Uterus (tissue), 4 donors: ENCODE measurements around the gene OR2T10. TPM values are rescaled to one million over a fixed set of nuclear protein-coding genes. Genes with fewer than 3 reads are reported as not detected.
"Not testable (repeated sequence)": the region's sequence is repeated elsewhere in the genome, so short reads cannot be mapped to it uniquely, and the experiment has no call there.

Experiments
- DNase-seq, 2 donors: peaks; one replicate each; pipeline ENCODE4 v3.0.0-alpha.2; 2019 to 2020
- H3K27ac ChIP-seq, 2 donors: fragments of 200-600 bp; sonication (generic); 1 replicate in 1 of 2; 2 replicates in 1 of 2; pipeline ENCODE4 v1.5.1; 2016 to 2018
- H3K27me3 ChIP-seq, 2 donors: fragments of 200-600 bp; sonication (generic); one replicate each; pipeline ENCODE4 v1.5.1; 2018 to 2019; ENCODE audit warnings: control low read depth in 1 of 2
- H3K36me3 ChIP-seq, 2 donors: fragments of 200-600 bp; sonication (generic); one replicate each; pipeline ENCODE4 v1.5.1; 2019; ENCODE audit warnings: control low read depth in 1 of 2
- H3K4me1 ChIP-seq, 2 donors: fragments of 200-600 bp; sonication (generic); one replicate each; pipeline ENCODE4 v1.5.1; 2018 to 2019; ENCODE audit warnings: control low read depth in 1 of 2
- H3K4me3 ChIP-seq, 2 donors: fragments of 200-600 bp; sonication (generic); 1 replicate in 1 of 2; 2 replicates in 1 of 2; pipeline ENCODE4 v1.5.1; 2018 to 2019; ENCODE audit warnings: mild to moderate bottlenecking in 1 of 2
- H3K9me3 ChIP-seq, 2 donors: fragments of 200-600 bp; sonication (generic); one replicate each; pipeline ENCODE4 v1.5.1; 2019; ENCODE audit warnings: control low read depth in 1 of 2
- intact Hi-C: fragments of 100-400 bp; cut with DNase I; formaldehyde crosslinking; loops from one replicate; pipeline ENCODE4 v1.15.1; 2023; ENCODE audit warnings: low total_unique reads
- small RNA-seq: library from RNA; depleted of rRNA; stranded (forward); fragments of <200 nt; gene quantifications from one replicate; pipeline ENCODE3, GENCODE V24; 2016
- total RNA-seq, 4 donors: library from RNA; depleted of rRNA in 3 of 4; stranded (reverse); fragments of >200 nt in 3 of 4; gene quantifications; one replicate each; pipeline versions ENCODE4 v1.1.0 to v1.2.4, GENCODE V29; 2014 to 2023
- donor health status: DM: yes; HTN: yes; CAD: no.

Gene OR2T10
- total RNA-seq, 4 donors from 2014 or later = not detected

DNA sequence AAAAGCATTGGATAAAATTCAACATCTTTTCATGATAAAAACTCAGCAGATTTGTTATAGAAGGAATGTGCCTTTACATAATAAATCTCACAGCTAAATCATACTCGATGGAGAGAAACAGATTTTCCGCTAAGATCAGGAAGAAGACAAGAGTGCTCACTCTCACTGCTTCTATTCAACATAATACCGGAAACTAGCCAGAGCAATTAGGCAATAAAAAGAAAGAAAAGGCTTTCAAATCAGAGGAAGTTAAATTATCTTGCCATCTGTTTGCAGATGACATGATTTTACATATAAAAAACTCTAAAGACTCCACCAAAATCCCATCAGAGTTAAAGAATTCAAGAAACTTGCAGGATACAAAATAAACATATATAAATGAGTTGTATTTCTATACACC is 26.7 kb downstream of the OR2T10 start:
- H3K4me1 ChIP-seq, H3K9me3 ChIP-seq, H3K4me3 ChIP-seq, H3K27me3 ChIP-seq, intact Hi-C loops, H3K27ac ChIP-seq, H3K36me3 ChIP-seq, DNase-seq: not testable (repeated sequence)

DNA sequence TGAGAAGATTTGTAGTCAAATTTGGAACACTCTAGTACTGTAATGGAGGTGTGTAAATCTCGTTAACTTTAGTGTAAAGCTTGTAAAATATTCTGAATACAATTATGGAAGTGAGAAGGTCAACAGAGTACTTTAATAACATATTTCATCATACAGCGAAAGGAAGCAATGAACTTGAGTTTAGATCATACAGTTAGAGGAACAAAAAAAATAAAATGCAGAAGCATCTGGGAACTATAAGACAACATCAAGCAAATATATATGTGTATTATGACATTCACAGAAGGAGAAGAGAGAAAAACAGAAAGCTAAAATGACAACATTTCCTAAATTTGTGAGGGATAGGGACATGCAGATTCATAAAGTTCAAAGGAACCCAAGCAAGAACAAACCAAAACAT is 28.5 kb downstream of the OR2T10 start:
- DNase-seq, intact Hi-C loops: not testable (repeated sequence)

DNA sequence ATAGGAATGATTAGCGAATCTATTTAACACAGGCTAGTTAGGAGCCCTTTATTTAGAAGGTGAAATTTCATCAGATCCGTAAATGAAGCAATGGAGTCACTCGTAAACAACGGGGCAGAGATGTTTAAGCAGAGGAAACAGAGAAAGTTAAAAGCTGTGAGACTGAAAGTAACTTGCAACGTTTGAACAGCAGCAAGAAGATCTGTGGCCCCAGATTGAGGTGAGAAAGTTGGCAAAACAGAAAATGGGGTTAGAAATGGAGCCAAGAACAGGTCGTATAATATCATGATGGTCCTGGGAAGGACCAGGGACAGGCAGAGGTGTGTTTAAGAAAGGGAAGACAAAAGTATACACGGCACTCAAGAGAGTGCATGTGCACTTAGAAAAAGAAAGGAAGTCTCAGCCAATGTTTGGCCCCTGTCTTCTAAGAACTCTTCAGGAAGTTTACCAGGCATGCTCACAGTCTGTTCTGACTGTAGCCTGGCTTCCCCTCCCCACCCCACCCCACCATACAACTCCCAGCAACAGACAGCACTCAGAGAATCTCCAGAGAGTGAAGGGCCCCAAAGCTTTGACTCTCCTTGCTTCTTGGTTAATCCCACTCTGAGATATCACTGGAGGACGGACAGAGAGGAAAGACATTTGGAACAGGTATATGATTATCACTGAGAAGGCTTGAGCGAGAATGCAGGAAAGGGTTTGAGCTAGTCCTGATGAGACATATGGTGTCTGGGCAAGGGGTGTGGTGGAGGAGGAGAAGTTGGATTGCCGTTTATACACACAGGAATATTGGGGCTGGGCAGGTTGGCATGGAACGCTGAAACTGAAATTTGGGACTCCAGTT is 31.7 kb downstream of the OR2T10 start:
- DNase-seq, H3K36me3 ChIP-seq, H3K9me3 ChIP-seq, H3K27ac ChIP-seq, intact Hi-C loops, H3K4me1 ChIP-seq, H3K27me3 ChIP-seq, H3K4me3 ChIP-seq: not testable (repeated sequence)

More for the DNA sequence above, 28.5 kb downstream of the OR2T10 start:
- H3K9me3 ChIP-seq, H3K27ac ChIP-seq, H3K4me3 ChIP-seq, H3K4me1 ChIP-seq, H3K36me3 ChIP-seq, H3K27me3 ChIP-seq: not testable (repeated sequence)

DNA sequence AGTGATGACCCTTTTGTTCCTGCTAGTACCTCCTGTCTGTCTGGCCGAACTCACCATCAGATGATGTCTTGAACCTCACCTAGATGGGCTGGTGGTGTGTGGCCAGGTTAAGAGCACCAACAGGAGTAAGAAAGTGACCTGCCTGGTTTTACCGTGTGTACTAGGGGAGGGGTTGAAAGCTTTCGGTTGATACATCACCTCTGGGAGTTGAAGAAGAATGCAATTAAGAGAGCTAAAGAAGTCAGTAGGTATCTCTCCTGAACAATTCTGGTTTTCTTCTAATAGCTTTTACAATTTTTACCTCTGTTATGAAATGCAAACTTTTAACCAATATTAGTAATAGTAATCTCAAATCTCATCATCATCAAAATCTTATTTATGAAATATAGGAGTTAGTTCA is 34.8 kb downstream of the OR2T10 start, which contains the start of gene OR2T29:
Gene OR2T29 (minus strand): TSS at position 101 of the 400 bp plus-strand sequence. CDS start 3,281 bp downstream, outside the sequence.
- H3K4me1 ChIP-seq, H3K36me3 ChIP-seq, DNase-seq, H3K9me3 ChIP-seq, intact Hi-C loops, H3K4me3 ChIP-seq, H3K27me3 ChIP-seq, H3K27ac ChIP-seq: not testable (repeated sequence)

DNA sequence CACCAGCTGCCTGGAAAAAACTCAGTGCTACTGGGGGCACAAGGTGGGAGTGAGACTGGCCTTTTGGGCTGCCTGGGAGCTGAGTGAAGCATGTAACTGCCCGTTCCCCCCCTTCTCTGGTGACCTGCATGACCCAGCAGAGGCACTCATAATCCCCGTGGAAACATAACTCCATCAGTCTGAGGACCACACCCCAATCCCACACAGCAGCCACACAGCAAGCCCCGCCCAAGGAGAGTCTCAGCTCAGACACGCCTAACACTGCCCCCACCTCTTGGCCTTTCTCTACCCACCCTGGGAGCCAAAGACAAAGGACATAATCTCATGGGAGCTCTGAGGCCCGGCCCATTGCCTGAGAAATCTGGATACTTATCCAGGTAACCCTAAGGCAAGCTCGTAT is 46.5 kb downstream of the OR2T10 start:
- H3K4me3 ChIP-seq, H3K27ac ChIP-seq, H3K4me1 ChIP-seq, H3K9me3 ChIP-seq, H3K27me3 ChIP-seq, intact Hi-C loops, DNase-seq, H3K36me3 ChIP-seq: not testable (repeated sequence)

DNA sequence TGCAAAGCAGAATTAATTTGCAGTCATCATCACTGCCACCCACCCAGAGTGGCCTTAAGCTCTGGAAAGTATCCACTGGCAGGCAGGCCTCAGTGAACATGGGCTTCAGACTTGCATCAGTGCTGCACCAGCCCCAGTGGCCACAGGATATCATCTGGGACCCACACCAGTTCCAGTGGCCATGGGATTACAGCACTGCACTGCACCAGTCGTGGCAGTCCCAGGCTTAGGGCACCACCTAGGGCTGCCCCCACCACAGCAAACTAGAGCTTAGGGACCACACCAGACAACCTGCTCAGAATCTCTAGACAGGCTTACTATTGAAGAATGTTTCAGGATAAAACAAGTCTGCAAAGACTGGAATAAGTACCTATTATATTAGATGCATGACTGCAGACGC is 50.1 kb downstream of the OR2T10 start:
- DNase-seq, H3K36me3 ChIP-seq, H3K4me1 ChIP-seq, H3K27me3 ChIP-seq, H3K4me3 ChIP-seq, intact Hi-C loops, H3K9me3 ChIP-seq, H3K27ac ChIP-seq: not testable (repeated sequence)

Small RNA genes within 50 kb of the gene (small RNA-seq; reads per million reads assigned to genes)
- gene RF00019 = not detected

Other genes with a start within 250 kb of the OR2T10 start
- gene OR14C36, start 248.9 kb downstream of the OR2T10 start, total RNA-seq = not detected
- gene OR2T4, start 236.0 kb downstream of the OR2T10 start, total RNA-seq = not detected
- not detected for gene OR2T6, start 222.0 kb downstream of the OR2T10 start, total RNA-seq
- not detected for gene OR2T1, start 194.7 kb downstream of the OR2T10 start, total RNA-seq
- under 1 TPM in 1 of 4 donors, not detected in 3; 0.21 TPM for gene OR2T2, start 152.1 kb downstream of the OR2T10 start, total RNA-seq
- not detected for gene OR2T3, start 124.3 kb downstream of the OR2T10 start, total RNA-seq
- not detected for gene OR2T5, start 109.1 kb downstream of the OR2T10 start, total RNA-seq
- not detected for gene OR2G6, start 89.6 kb downstream of the OR2T10 start, total RNA-seq
- gene OR2T29, start 34.9 kb downstream of the OR2T10 start, total RNA-seq = not detected
- not detected for gene OR2T34, start 22.9 kb downstream of the OR2T10 start, total RNA-seq
- gene OR2T11, start 37.4 kb upstream of the OR2T10 start, total RNA-seq = not detected
- gene OR2T35, start 47.6 kb upstream of the OR2T10 start, total RNA-seq = not detected
- not detected for gene OR2T27, start 57.8 kb upstream of the OR2T10 start, total RNA-seq
- gene OR14I1, start 105.1 kb upstream of the OR2T10 start, total RNA-seq = not detected
- not detected for gene LYPD8, start 158.1 kb upstream of the OR2T10 start, total RNA-seq
- gene SH3BP5L, start 228.2 kb upstream of the OR2T10 start, total RNA-seq = 10 to 100 TPM in 3 of 4 donors, 1 to 10 TPM in 1; 2.6 to 29.8 (median 16.4) TPM
- gene ZNF672, start 240.5 kb upstream of the OR2T10 start, total RNA-seq = 10 to 100 TPM; 15.0 to 34.3 (median 24.0) TPM